HepG2 (cell line): Measurements from ENCODE around the gene VWA3B. TPM values are rescaled to one million over a fixed set of nuclear protein-coding genes. Genes with fewer than 3 reads are reported as not detected.

ENCODE experiments used
- ATAC-seq: fragments of 200-7000 bp; cut with Tn5 transposase; 3 replicates; pipeline ENCODE4 v1.9.1; 2020; ENCODE audit warnings: mild to moderate bottlenecking, moderate library complexity
- BruUV-seq: library from RNA; stranded (reverse); fragments of 400-500 nt; replicated peaks from 2 replicates; lab custom pipeline; 2021; lab: Mats Ljungman, UMichigan
- CTCF ChIA-PET: fragments of 300-600 bp; formaldehyde crosslinking; extraction: SDS; loops from one replicate; lab custom pipeline; 2021; ENCODE audit warnings: low total read pairs, inconsistent platforms, low intra/inter-chr PET ratio; lab: Yijun Ruan, JAX
- POLR2A ChIA-PET: fragments of 350-600 bp; sonication (Branson Sonifier 250); formaldehyde crosslinking; loops from one replicate; lab custom pipeline; 2020; ENCODE audit warnings: antibody characterized with exemption, inconsistent platforms; lab: Yijun Ruan, JAX
- DNase-seq: peaks from one replicate; pipeline ENCODE4 v3.0.0-alpha.2; 2015; ENCODE audit warnings: low spot score
- FAIRE-seq: peaks from 3 replicates; lab custom pipeline; 2011; peaks lifted over from hg19 to GRCh38; lab: Jason Lieb, UNC
- H2AFZ ChIP-seq: one replicate; pipeline ENCODE4 v1.6.1; 2011; ENCODE audit warnings: low read length, inconsistent platforms
- H3K27ac ChIP-seq: fragments of 300-600 bp; 3 replicates; pipeline ENCODE4 v1.8.0; 2011; ENCODE audit warnings: mixed run types, mild to moderate bottlenecking, mixed read lengths, low read length, inconsistent platforms; ENCODE audit not compliant: insufficient read depth; ENCODE audit errors: extremely low read length
- H3K27me3 ChIP-seq, 2 experiments: fragments of 200-600 bp in 1 of 2; 2 replicates in 1 of 2; 3 replicates in 1 of 2; pipeline versions ENCODE4 v1.6.0 to v1.8.0; 2011; ENCODE audit warnings: low read length in 2 of 2, mild to moderate bottlenecking in 2 of 2, moderate library complexity in 2 of 2, inconsistent platforms in 1 of 2; ENCODE audit not compliant: insufficient read depth in 2 of 2, control insufficient read depth in 1 of 2
- H3K36me3 ChIP-seq, 2 experiments: fragments of 200-600 bp in 1 of 2; replicated peaks in 1 of 2; 2 replicates in 1 of 2; 3 replicates in 1 of 2; pipeline versions ENCODE4 v1.5.1 to v1.8.0; 2011; ENCODE audit warnings: low read length in 2 of 2, inconsistent platforms in 1 of 2; ENCODE audit not compliant: insufficient read depth in 2 of 2, control insufficient read depth in 1 of 2
- H3K4me1 ChIP-seq: 2 replicates; pipeline ENCODE4 v1.5.1; 2012; ENCODE audit warnings: low read length, inconsistent platforms; ENCODE audit not compliant: insufficient read depth
- H3K4me2 ChIP-seq: 2 replicates; pipeline ENCODE4 v1.6.0; 2011; ENCODE audit warnings: low read depth, low read length, inconsistent platforms
- H3K4me3 ChIP-seq, 3 experiments: fragments of 200-600 bp in 1 of 3; sonication (generic), shearing (Covaris generic) in 1 of 3; replicated peaks in 1 of 3; 2 replicates each; pipeline ENCODE4 v1.5.1; 2011 to 2016; ENCODE audit warnings: low read length in 3 of 3, inconsistent platforms in 2 of 3, low read depth in 2 of 3, mild to moderate bottlenecking in 2 of 3, control low read depth in 1 of 3, mixed read lengths in 1 of 3; ENCODE audit not compliant: insufficient read depth in 1 of 3
- H3K79me2 ChIP-seq: one replicate; pipeline ENCODE4 v1.6.1; 2011; ENCODE audit warnings: low read length, inconsistent platforms; ENCODE audit not compliant: insufficient read depth
- H3K9ac ChIP-seq: 2 replicates; pipeline ENCODE4 v1.6.0; 2011; ENCODE audit warnings: mild to moderate bottlenecking, low read depth, low read length, inconsistent platforms; ENCODE audit not compliant: insufficient read depth
- H3K9me3 ChIP-seq: 2 replicates; pipeline ENCODE4 v1.5.1; 2012; ENCODE audit warnings: mild to moderate bottlenecking, low read length
- H4K20me1 ChIP-seq: 2 replicates; pipeline ENCODE4 v1.6.0; 2011; ENCODE audit warnings: inconsistent platforms, mild to moderate bottlenecking, low read length, moderate library complexity; ENCODE audit not compliant: insufficient read depth
- AHDC1 ChIP-seq: sonication (generic); formaldehyde crosslinking; IDR thresholded peaks from 2 replicates; pipeline ENCODE4 v1.5.1; 2020; ENCODE audit warnings: mild to moderate bottlenecking, missing genetic modification reagents, borderline replicate concordance
- CHD2 ChIP-seq: IDR thresholded peaks from 2 replicates; pipeline ENCODE4 v1.6.1; 2011; ENCODE audit warnings: low read depth, low read length, improper control_type of control experiment
- ELF4 ChIP-seq: sonication (generic); formaldehyde crosslinking; IDR thresholded peaks from 2 replicates; pipeline ENCODE4 v1.5.0; 2020; ENCODE audit warnings: missing genetic modification reagents, mild to moderate bottlenecking, moderate library complexity, borderline replicate concordance
- HDAC1 ChIP-seq: sonication (generic); formaldehyde crosslinking; IDR thresholded peaks from 2 replicates; pipeline ENCODE4 v1.5.1; 2020; ENCODE audit warnings: mild to moderate bottlenecking, missing genetic modification reagents
- MBD4 ChIP-seq: IDR thresholded peaks from 2 replicates; pipeline ENCODE4 v1.6.1; 2012; ENCODE audit warnings: low read length, inconsistent platforms, borderline replicate concordance
- MEIS1 ChIP-seq: sonication (generic); formaldehyde crosslinking; IDR thresholded peaks from 2 replicates; pipeline ENCODE4 v1.9.0; 2021; ENCODE audit warnings: mild to moderate bottlenecking, missing genetic modification reagents, moderate library complexity, borderline replicate concordance
- NCOA1 ChIP-seq: sonication (generic); formaldehyde crosslinking; IDR thresholded peaks from 2 replicates; pipeline ENCODE4 v1.9.0; 2021; ENCODE audit warnings: missing genetic modification reagents
- NFAT5 ChIP-seq: sonication (generic); formaldehyde crosslinking; IDR thresholded peaks from 2 replicates; pipeline ENCODE4 v1.4.0; 2020; ENCODE audit warnings: missing genetic modification reagents
- SCMH1 ChIP-seq: sonication (generic); formaldehyde crosslinking; IDR thresholded peaks from 2 replicates; pipeline ENCODE4 v1.9.0; 2021; ENCODE audit warnings: missing genetic modification reagents, mild to moderate bottlenecking, borderline replicate concordance
- TRIM24 ChIP-seq: sonication (generic); formaldehyde crosslinking; IDR thresholded peaks from 2 replicates; pipeline ENCODE4 v1.8.0; 2022; ENCODE audit warnings: mild to moderate bottlenecking, missing genetic modification reagents
- ZBTB37 ChIP-seq: sonication (generic); formaldehyde crosslinking; IDR thresholded peaks from 2 replicates; pipeline ENCODE4 v1.4.0; 2020; ENCODE audit warnings: mild to moderate bottlenecking, missing genetic modification reagents
- ZSCAN22 ChIP-seq: sonication (generic); formaldehyde crosslinking; IDR thresholded peaks from 2 replicates; pipeline ENCODE4 v1.4.0; 2020; ENCODE audit warnings: mild to moderate bottlenecking, missing genetic modification reagents
- WGBS: methylation state at CpG from one replicate; pipeline ENCODE4 v1.1.6; 2017; ENCODE audit warnings: low lambda C conversion rate; 5-methylcytosine and 5-hydroxymethylcytosine counted together
- in situ Hi-C: cut with HindIII; loops from 2 replicates; pipeline ENCODE4 v1.10.0; 2017; ENCODE audit warnings: low pct_unique_long_range_greater_than_20kb; ENCODE audit not compliant: extremely low pct_ligation_motif_present
- intact Hi-C: fragments of 100-400 bp; cut with micrococcal nuclease; formaldehyde crosslinking; loops from one replicate; pipeline ENCODE4 v1.10.0; 2022; ENCODE audit not compliant: unreplicated experiment
- polyA plus RNA-seq, 8 experiments: library from polyadenylated mRNA; depleted of rRNA in 3 of 8; stranded (reverse) in 7 of 8; unstranded in 1 of 8; fragments of >200 nt; fragmentation: Illumina TruSeq in 4 of 8; extraction: Trizol in 4 of 8; gene quantifications; 2 replicates each; pipeline versions ENCODE4 v1.2.1 to v1.2.3, GENCODE V29; 2011 to 2016; ENCODE audit warnings: low read depth in 4 of 8, missing spikeins in 1 of 8, mixed read lengths in 1 of 8; ENCODE audit not compliant: insufficient read depth in 1 of 8
- total RNA-seq, 5 experiments: library from RNA; depleted of rRNA; stranded (reverse); fragments of >200 nt; fragmentation: Illumina TruSeq; extraction: Trizol; gene quantifications; 2 replicates each; pipeline ENCODE4 v1.2.3, GENCODE V29; 2016; ENCODE audit warnings: low read depth in 1 of 5

VWA3B gene
- total and polyA plus RNA-seq, 2 of the 13 experiments (the other 11 are each of a cell fraction or from before 2014, with no cell fraction given) = not detected

GRCh38 chr2:98201576-98201975 lies 114.6 kb downstream of the VWA3B start (continued):
- no peak for TF ChIP-seq AHDC1
- TF ChIP-seq ELF4 (CRISPR knock-in tag) = no peak
- no peak for TF ChIP-seq MEIS1 (CRISPR knock-in tag)
- TF ChIP-seq SCMH1 (CRISPR knock-in tag) = no peak

- FAIRE-seq = no peak
- WGBS = 14% methylated on average over 2 of the region's 3 CpGs
- no peak for ATAC-seq
- no peak overlapping the region for H2AFZ ChIP-seq
- H3K9me3 ChIP-seq = no peaks in the 10 kb centered on the region
- ChIA-PET CTCF (no interaction called here), POLR2A (no interaction called here)
- DNase-seq = no peak
- in situ Hi-C loops (no loop called here), intact Hi-C loops (no loop called here)
- no peaks in the 10 kb centered on the region for H3K36me3 ChIP-seq
- no peak overlapping the region for H3K4me3 ChIP-seq
- no peaks in the 10 kb centered on the region for H4K20me1 ChIP-seq
- no peak overlapping the region for H3K9ac ChIP-seq
- peaks cover 0 to 2% of the 10 kb centered on the region in 2 experiments; a peak in 2 of 5 replicates for H3K27me3 ChIP-seq
- no TSS peak for BruUV-seq
- no peak overlapping the region for H3K4me2 ChIP-seq
- no peaks in the 10 kb centered on the region for H3K79me2 ChIP-seq
- no peak overlapping the region for H3K27ac ChIP-seq
- H3K4me1 ChIP-seq = no peaks in the 10 kb centered on the region
- no peak for TF ChIP-seq HDAC1 (CRISPR knock-in tag)
- TF ChIP-seq NFAT5 = no peak
- TF ChIP-seq MBD4 = no peak
- no peak for TF ChIP-seq CHD2
- TF ChIP-seq ZBTB37 (CRISPR knock-in tag) = no peak
- no peak for TF ChIP-seq ZSCAN22 (CRISPR knock-in tag)
- no peak for TF ChIP-seq NCOA1
- TF ChIP-seq TRIM24 (CRISPR knock-in tag) = no peak
These were observed 118.9 kb downstream of the VWA3B start for GRCh38 chr2:98205889-98206288.
